AG04450 (cell line): ENCODE data around the gene NEURL1. TPM values are rescaled to one million over a fixed set of nuclear protein-coding genes. Genes with fewer than 3 reads are reported as not detected.
A peak's percentile ranks its signal among the peaks of the same experiment; 100 is the strongest.

Source experiments
- CTCF ChIA-PET: fragments of 300-600, 350-600 bp; formaldehyde crosslinking; extraction: SDS; loops from one replicate; lab custom pipeline; 2022; ENCODE audit warnings: antibody characterized with exemption, inconsistent platforms; lab: Charles Lee
- POLR2A ChIA-PET: fragments of 350-600 bp; formaldehyde crosslinking; extraction: SDS; loops from one replicate; lab custom pipeline; 2021; ENCODE audit warnings: antibody characterized with exemption, inconsistent platforms; lab: Yijun Ruan, JAX
- DNase-seq: peaks from one replicate; pipeline ENCODE4 v3.0.0-alpha.2; 2011; ENCODE audit warnings: low read depth, low spot score
- H3K27ac ChIP-seq: one replicate; pipeline ENCODE4 v1.5.1; 2012; ENCODE audit warnings: low read depth, low read length, control low read depth
- H3K27me3 ChIP-seq: one replicate; pipeline ENCODE4 v1.6.0; 2012; ENCODE audit warnings: low read length; ENCODE audit not compliant: control insufficient read depth, insufficient read depth
- H3K4me3 ChIP-seq: 2 replicates; pipeline ENCODE4 v1.5.1; 2011; ENCODE audit warnings: mild to moderate bottlenecking, low read depth, low read length, control low read depth
- H3K9me3 ChIP-seq: 2 replicates; pipeline ENCODE4 v1.5.1; 2012; ENCODE audit warnings: low read length; ENCODE audit not compliant: control insufficient read depth, insufficient read depth
- polyA minus RNA-seq: library from RNA; depleted of rRNA, polyadenylated mRNA; stranded (reverse); fragments of >200 nt; gene quantifications from 2 replicates; pipeline ENCODE4 v1.2.3, GENCODE V29; 2011; rRNA and poly(A)+ RNA removed
- polyA plus RNA-seq: library from polyadenylated mRNA; depleted of rRNA; stranded (reverse); fragments of >200 nt; gene quantifications from 2 replicates; pipeline ENCODE4 v1.2.3, GENCODE V29; 2011; rRNA removed
- TF ChIP-seq, protein P1 (sequence below): IDR thresholded peaks from 2 replicates; pipeline ENCODE4 v1.5.1; 2011; ENCODE audit warnings: low read depth, low read length, control low read depth, inconsistent platforms

The NEURL1 gene, protein sequence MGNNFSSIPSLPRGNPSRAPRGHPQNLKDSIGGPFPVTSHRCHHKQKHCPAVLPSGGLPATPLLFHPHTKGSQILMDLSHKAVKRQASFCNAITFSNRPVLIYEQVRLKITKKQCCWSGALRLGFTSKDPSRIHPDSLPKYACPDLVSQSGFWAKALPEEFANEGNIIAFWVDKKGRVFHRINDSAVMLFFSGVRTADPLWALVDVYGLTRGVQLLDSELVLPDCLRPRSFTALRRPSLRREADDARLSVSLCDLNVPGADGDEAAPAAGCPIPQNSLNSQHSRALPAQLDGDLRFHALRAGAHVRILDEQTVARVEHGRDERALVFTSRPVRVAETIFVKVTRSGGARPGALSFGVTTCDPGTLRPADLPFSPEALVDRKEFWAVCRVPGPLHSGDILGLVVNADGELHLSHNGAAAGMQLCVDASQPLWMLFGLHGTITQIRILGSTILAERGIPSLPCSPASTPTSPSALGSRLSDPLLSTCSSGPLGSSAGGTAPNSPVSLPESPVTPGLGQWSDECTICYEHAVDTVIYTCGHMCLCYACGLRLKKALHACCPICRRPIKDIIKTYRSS
- polyA plus RNA-seq: 0.67 and 0.82 TPM in 2 replicates
- 0.65 and 0.97 TPM in 2 replicates for polyA minus RNA-seq

DNA sequence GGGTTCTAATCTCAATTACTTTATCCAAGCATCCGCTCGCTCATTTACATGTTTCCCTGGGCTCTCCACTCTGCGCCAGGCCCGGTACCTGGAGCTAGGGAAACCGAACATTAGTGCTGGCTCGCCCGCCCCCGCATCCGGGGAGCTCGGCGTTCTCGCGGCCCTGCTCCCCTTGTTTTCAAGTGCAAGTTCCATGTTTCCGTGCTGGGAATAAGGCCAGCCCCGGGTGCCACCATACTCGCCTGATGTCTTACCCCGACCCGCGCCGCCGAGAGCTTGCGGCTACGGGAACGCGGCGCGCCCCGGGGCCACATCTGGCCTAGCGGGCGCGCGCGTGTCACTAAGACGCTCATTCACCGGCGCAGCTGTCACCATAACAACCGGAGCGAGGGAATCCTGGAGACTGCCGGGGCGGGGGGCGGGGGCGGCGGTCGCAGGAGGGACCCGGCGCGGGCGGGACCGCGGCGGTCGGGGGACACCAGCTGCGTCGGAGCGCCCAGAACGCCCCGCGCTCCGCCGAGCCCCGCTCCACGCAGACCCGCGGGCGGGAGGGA is at the start of gene NEURL1:
TSS of gene NEURL1 (plus strand) at position 344 of the 554 bp plus-strand sequence. CDS start 683 bp downstream, outside the sequence.
- TF ChIP-seq, protein P1, sequence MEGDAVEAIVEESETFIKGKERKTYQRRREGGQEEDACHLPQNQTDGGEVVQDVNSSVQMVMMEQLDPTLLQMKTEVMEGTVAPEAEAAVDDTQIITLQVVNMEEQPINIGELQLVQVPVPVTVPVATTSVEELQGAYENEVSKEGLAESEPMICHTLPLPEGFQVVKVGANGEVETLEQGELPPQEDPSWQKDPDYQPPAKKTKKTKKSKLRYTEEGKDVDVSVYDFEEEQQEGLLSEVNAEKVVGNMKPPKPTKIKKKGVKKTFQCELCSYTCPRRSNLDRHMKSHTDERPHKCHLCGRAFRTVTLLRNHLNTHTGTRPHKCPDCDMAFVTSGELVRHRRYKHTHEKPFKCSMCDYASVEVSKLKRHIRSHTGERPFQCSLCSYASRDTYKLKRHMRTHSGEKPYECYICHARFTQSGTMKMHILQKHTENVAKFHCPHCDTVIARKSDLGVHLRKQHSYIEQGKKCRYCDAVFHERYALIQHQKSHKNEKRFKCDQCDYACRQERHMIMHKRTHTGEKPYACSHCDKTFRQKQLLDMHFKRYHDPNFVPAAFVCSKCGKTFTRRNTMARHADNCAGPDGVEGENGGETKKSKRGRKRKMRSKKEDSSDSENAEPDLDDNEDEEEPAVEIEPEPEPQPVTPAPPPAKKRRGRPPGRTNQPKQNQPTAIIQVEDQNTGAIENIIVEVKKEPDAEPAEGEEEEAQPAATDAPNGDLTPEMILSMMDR: no peak
- peaks cover 52% of the 10 kb centered on the region for H3K27me3 ChIP-seq
- DNase-seq: no peak
- CTCF ChIA-PET: interaction anchor here (1.6 kb wide), 1 partner anchor 193 kb away, joined by 7 read pairs; no protein-coding TSS in a partner anchor
- H3K4me3 ChIP-seq: peak within 1 kb of the TSS; percentile 44
- H3K9me3 ChIP-seq: no peaks in the 10 kb centered on the region; the same call in 1 of the 2 replicates
- H3K27ac ChIP-seq: no peak within 1 kb of the TSS
- POLR2A ChIA-PET: no interaction called here

DNA sequence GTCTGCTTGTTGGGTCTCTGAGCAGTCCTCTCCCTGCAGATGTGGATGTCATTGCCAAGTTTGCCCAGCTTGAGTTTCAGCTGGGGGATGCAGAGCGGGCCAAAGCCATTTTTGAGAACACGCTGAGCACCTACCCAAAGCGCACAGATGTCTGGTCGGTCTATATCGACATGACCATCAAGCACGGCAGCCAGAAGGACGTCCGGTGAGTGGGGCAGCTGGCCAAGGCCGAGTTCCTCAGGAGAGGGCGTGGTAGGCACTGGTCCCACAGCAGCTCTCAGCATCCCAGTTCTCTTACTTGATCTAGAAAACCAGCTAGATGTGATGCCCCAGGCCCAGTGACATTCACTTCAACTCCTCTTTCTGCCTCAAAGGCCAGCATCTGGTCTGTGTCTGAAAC is 49.0 kb upstream of the NEURL1 start:
- ChIA-PET CTCF (interaction anchor here (1.0 kb wide), 1 partner anchor 41 kb away, joined by 3 read pairs; no protein-coding TSS in a partner anchor), POLR2A (no interaction called here)
- H3K9me3 ChIP-seq: no peaks in the 10 kb centered on the region; the same call in 1 of the 2 replicates
- no peak overlapping the region for H3K4me3 ChIP-seq
- TF ChIP-seq, protein P1: no peak
- DNase-seq: no peak
- H3K27me3 ChIP-seq: no peaks in the 10 kb centered on the region
- H3K27ac ChIP-seq: no peak overlapping the region

GRCh38 chr10:103445366-103445765 is 48.1 kb upstream of the NEURL1 start:
- no peak for DNase-seq
- no peak overlapping the region for H3K27ac ChIP-seq
- no peaks in the 10 kb centered on the region; the same call in 1 of the 2 replicates for H3K9me3 ChIP-seq
- CTCF ChIA-PET: interaction anchor here (0.5 to 1.0 kb wide), 2 partner anchors 40 to 358 kb away, joined by 3 to 4 read pairs; no protein-coding TSS in a partner anchor
- no peaks in the 10 kb centered on the region for H3K27me3 ChIP-seq
- TF ChIP-seq, protein P1: no peak
- H3K4me3 ChIP-seq: no peak overlapping the region
- POLR2A ChIA-PET: interaction anchor here (0.5 kb wide), 1 partner anchor 24 kb away, joined by 3 read pairs; no protein-coding TSS in a partner anchor

DNA sequence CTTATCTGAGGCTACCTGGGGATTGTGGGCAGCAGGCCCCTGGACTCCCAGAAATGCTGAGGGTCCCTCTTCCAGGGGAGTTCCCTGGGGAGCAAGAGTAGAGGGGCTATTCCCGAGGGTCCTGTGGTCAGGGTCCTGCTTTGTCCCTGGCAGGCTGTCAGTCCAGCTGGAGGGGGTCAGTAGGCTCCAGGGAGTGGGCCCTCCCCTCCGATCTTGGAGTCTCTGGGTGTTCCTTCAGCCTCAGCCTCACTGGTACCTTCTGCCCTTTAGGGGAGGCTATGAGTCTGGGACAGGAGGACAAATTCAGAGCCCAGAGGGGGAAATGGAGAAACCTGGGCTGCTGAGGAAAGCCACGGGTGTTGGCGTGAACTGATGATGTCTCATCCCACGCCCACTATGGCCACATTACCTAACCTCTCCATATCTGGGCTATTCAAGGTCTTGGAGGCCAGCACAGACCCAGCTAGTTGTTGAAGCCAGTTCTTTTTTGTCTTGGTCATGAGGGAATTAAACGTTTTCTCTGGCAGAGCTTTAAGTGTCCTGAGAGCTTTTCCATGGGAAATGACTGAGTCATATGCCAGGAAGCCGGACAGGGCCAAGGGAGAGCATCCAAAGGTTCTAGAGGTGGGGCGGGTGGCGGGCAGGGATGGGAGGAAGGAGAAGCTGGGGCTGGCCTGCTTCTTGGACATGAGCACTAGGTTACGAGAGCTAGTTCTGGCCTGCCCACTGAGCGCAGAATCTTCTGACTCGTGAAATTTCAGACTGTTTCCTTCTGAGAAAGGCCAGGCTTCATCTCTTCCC is 47.5 kb upstream of the NEURL1 start:
- CTCF ChIA-PET: interaction anchor here (0.5 kb wide), 1 partner anchor 359 kb away, joined by 4 read pairs; no protein-coding TSS in a partner anchor
- TF ChIP-seq, protein P1: no peak
- H3K4me3 ChIP-seq: no peak overlapping the region
- H3K9me3 ChIP-seq: no peaks in the 10 kb centered on the region; the same call in 1 of the 2 replicates
- no peaks in the 10 kb centered on the region for H3K27me3 ChIP-seq
- POLR2A ChIA-PET: interaction anchor here (0.5 kb wide), 1 partner anchor 24 kb away, joined by 3 read pairs; no protein-coding TSS in a partner anchor
- no peak for DNase-seq
- H3K27ac ChIP-seq: peak overlapping the region; percentile 31
